SK-N-SH (cell line): ENCODE data around the gene DPF3. TPM values are rescaled to one million over a fixed set of nuclear protein-coding genes. Genes with fewer than 3 reads are reported as not detected.

Source experiments
- CTCF ChIA-PET: fragments of 300-600, 350-600 bp; formaldehyde crosslinking; extraction: SDS; loops from one replicate; lab custom pipeline; 2021; lab: Yijun Ruan, JAX
- POLR2A ChIA-PET: fragments of 350-600 bp; sonication (Branson Sonifier 250); formaldehyde crosslinking; extraction: SDS; loops from one replicate; lab custom pipeline; 2020; ENCODE audit warnings: antibody characterized with exemption, inconsistent platforms; lab: Yijun Ruan, JAX
- DNase-seq: peaks from one replicate; pipeline ENCODE4 v3.0.0; 2012
- H2AFZ ChIP-seq: fragments of 200-600 bp; sonication (generic); 2 replicates; pipeline ENCODE4 v1.8.1; 2016; ENCODE audit warnings: antibody characterized with exemption, mild to moderate bottlenecking, low read depth
- H3F3A ChIP-seq: fragments of 200-600 bp; sonication (generic); replicated peaks from 2 replicates; pipeline ENCODE3; 2016; ENCODE audit warnings: antibody characterized with exemption, mild to moderate bottlenecking; ENCODE audit not compliant: insufficient read depth
- H3K27ac ChIP-seq, 2 experiments: fragments of 200-500 bp in 1 of 2; fragments of 200-600 bp in 1 of 2; sonication (Bioruptor generic) in 1 of 2; sonication (generic), shearing (Covaris generic) in 1 of 2; 2 replicates each; pipeline versions ENCODE4 v1.5.1 to v1.6.1; 2014 to 2016; ENCODE audit warnings: low read depth in 2 of 2, inconsistent platforms in 1 of 2, low read length in 1 of 2, mild to moderate bottlenecking in 1 of 2, mixed read lengths in 1 of 2
- H3K27me3 ChIP-seq: fragments of 200-600 bp; sonication (generic), shearing (Covaris generic); 2 replicates; pipeline ENCODE4 v1.6.1; 2016; ENCODE audit warnings: mixed run types; ENCODE audit not compliant: insufficient read depth
- H3K36me3 ChIP-seq, 2 experiments: fragments of 200-500 bp in 1 of 2; fragments of 200-600 bp in 1 of 2; sonication (Bioruptor generic) in 1 of 2; sonication (generic) in 1 of 2; replicated peaks in 1 of 2; 2 replicates each; pipeline versions ENCODE3 to v1.5.1; 2014 to 2016; ENCODE audit warnings: low read length in 1 of 2, mild to moderate bottlenecking in 1 of 2; ENCODE audit not compliant: insufficient read depth in 2 of 2, control insufficient read depth in 1 of 2
- H3K4me1 ChIP-seq, 2 experiments: fragments of 200-500 bp in 1 of 2; fragments of 200-600 bp in 1 of 2; sonication (Bioruptor generic) in 1 of 2; sonication (generic), shearing (Covaris generic) in 1 of 2; 2 replicates each; pipeline versions ENCODE4 v1.5.1 to v1.6.1; 2014 to 2016; ENCODE audit warnings: low read depth in 1 of 2, low read length in 1 of 2, mixed run types in 1 of 2; ENCODE audit not compliant: insufficient read depth in 2 of 2, control insufficient read depth in 1 of 2
- H3K4me2 ChIP-seq: fragments of 200-600 bp; sonication (generic), shearing (Covaris generic); 2 replicates; pipeline ENCODE4 v1.6.1; 2017; ENCODE audit warnings: mixed run types
- H3K4me3 ChIP-seq, 2 experiments: fragments of 200-500 bp in 1 of 2; fragments of 200-600 bp in 1 of 2; sonication (Bioruptor generic) in 1 of 2; sonication (generic), shearing (Covaris generic) in 1 of 2; 2 replicates each; pipeline versions ENCODE4 v1.5.1 to v1.8.1; 2014 to 2016; ENCODE audit warnings: low read depth in 2 of 2, inconsistent platforms in 1 of 2, low read length in 1 of 2, mild to moderate bottlenecking in 1 of 2, mixed read lengths in 1 of 2, moderate library complexity in 1 of 2
- H3K79me2 ChIP-seq: fragments of 200-600 bp; sonication (generic); 2 replicates; pipeline ENCODE4 v1.8.1; 2017; ENCODE audit warnings: mild to moderate bottlenecking; ENCODE audit not compliant: insufficient read depth
- H3K9ac ChIP-seq: fragments of 200-600 bp; sonication (generic); 2 replicates; pipeline ENCODE4 v1.6.1; 2017; ENCODE audit warnings: mixed run types
- H3K9me2 ChIP-seq: fragments of 200-600 bp; sonication (generic); 2 replicates; pipeline ENCODE4 v1.6.1; 2017; ENCODE audit warnings: mixed run types
- H3K9me3 ChIP-seq: fragments of 200-600 bp; sonication (generic); 2 replicates; pipeline ENCODE4 v1.6.1; 2017; ENCODE audit warnings: mixed run types, mild to moderate bottlenecking, moderate library complexity
- H4K20me1 ChIP-seq: fragments of 200-600 bp; sonication (generic); 2 replicates; pipeline ENCODE4 v1.6.1; 2017; ENCODE audit warnings: mild to moderate bottlenecking, mixed run types; ENCODE audit not compliant: insufficient read depth
- CHD2 ChIP-seq: fragments of 150-350 bp; IDR thresholded peaks from 2 replicates; pipeline ENCODE4 v1.6.1; 2018; ENCODE audit warnings: low read length; ENCODE audit not compliant: partially characterized antibody
- CTCF ChIP-seq: fragments of 200-600 bp; sonication (generic); IDR thresholded peaks from 2 replicates; pipeline ENCODE4 v1.6.1; 2017; ENCODE audit warnings: antibody characterized with exemption, mild to moderate bottlenecking, moderate library complexity
- EP300 ChIP-seq, 2 experiments: IDR thresholded peaks; 2 replicates each; pipeline versions ENCODE4 v1.4.0 to v1.6.1; 2012; ENCODE audit warnings: borderline replicate concordance in 1 of 2, low read depth in 1 of 2, low read length in 1 of 2
- EZH2phosphoT487 ChIP-seq: fragments of 200-600 bp; sonication (generic); IDR thresholded peaks from 2 replicates; pipeline ENCODE4 v1.6.1; 2017; ENCODE audit warnings: low read depth, mixed run types, mild to moderate bottlenecking, antibody characterized with exemption, moderate library complexity, borderline replicate concordance
- FOXJ3 ChIP-seq: sonication (generic); formaldehyde crosslinking; IDR thresholded peaks from 2 replicates; pipeline ENCODE4 v1.5.1; 2020; ENCODE audit warnings: mild to moderate bottlenecking, missing genetic modification reagents
- PBX3 ChIP-seq: IDR thresholded peaks from 2 replicates; pipeline ENCODE4; 2012
- RCOR1 ChIP-seq: fragments of 150-350 bp; IDR thresholded peaks from 2 replicates; pipeline ENCODE4 v1.6.1; 2017; ENCODE audit warnings: antibody characterized with exemption, low read length
- TCF12 ChIP-seq: IDR thresholded peaks from 2 replicates; pipeline ENCODE4 v1.4.0; 2012
- USF1 ChIP-seq: IDR thresholded peaks from 2 replicates; pipeline ENCODE4 v1.4.0; 2012; ENCODE audit warnings: low read depth, borderline replicate concordance
- WGBS: methylation state at CpG from one replicate; pipeline ENCODE4 v1.1.6; 2017; ENCODE audit warnings: low lambda C conversion rate; 5-methylcytosine and 5-hydroxymethylcytosine counted together
- polyA plus RNA-seq, 3 experiments: library from polyadenylated mRNA; depleted of rRNA; stranded (reverse); fragments of >200 nt; gene quantifications; 2 replicates each; pipeline ENCODE4 v1.2.3, GENCODE V29; 2012
- TF ChIP-seq, protein P1 (sequence below): fragments of 150-350 bp; IDR thresholded peaks from 2 replicates; pipeline ENCODE4 v1.6.1; 2017; ENCODE audit warnings: antibody characterized with exemption, low read length, low read depth, borderline replicate concordance
- TF ChIP-seq, protein P2 (sequence below): fragments of 150-350 bp; IDR thresholded peaks from 2 replicates; pipeline ENCODE4 v1.6.1; 2016; ENCODE audit warnings: mild to moderate bottlenecking, low read depth, low read length

DPF3 gene
- polyA plus RNA-seq, 1 of the 3 experiments (the other 2 are of a cell fraction) = 2.8 TPM

DNA sequence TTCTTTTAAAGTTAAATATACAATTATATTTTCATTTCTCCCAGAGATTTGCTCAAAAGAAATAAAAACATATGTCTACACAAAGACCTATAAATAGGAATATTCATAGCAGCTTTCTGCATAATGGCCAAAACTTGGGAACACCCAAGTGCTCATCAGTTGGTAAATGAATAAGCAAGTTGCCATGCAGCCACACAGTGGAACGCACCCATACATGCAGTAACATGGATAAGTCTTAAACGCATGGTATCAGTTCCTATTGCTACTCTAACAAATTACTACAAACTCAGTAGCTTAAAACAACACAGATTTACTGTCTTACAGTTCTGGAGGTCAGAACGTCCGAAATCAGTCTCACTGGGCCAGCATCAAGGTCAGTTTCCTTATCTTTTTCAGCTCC lies 78.5 kb downstream of the DPF3 start:
- Histone ChIP-seq H4K20me1 (no peaks in the 10 kb centered on the region), H3K9me2 (no peaks in the 10 kb centered on the region), H3K4me1 (peaks cover 0 to 13% of the 10 kb centered on the region in 2 experiments; a peak in 1 of 4 replicates), H3K9ac (no peak overlapping the region), H3K27ac (no peak overlapping the region), H3K4me3 (no peak overlapping the region), H3K27me3 (no peaks in the 10 kb centered on the region), H3K9me3 (no peaks in the 10 kb centered on the region), H3K36me3 (no peaks in the 10 kb centered on the region), H3K4me2 (no peak overlapping the region), H3F3A (no peaks in the 10 kb centered on the region), H2AFZ (no peak overlapping the region), H3K79me2 (no peaks in the 10 kb centered on the region)
- ChIA-PET CTCF (no interaction called here), POLR2A (no interaction called here)
- WGBS = 30% methylated on average over 4 of the region's 4 CpGs
- TF ChIP-seq CTCF = no peak
- TF ChIP-seq, protein P1, sequence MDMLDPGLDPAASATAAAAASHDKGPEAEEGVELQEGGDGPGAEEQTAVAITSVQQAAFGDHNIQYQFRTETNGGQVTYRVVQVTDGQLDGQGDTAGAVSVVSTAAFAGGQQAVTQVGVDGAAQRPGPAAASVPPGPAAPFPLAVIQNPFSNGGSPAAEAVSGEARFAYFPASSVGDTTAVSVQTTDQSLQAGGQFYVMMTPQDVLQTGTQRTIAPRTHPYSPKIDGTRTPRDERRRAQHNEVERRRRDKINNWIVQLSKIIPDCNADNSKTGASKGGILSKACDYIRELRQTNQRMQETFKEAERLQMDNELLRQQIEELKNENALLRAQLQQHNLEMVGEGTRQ = no peak
- TF ChIP-seq EZH2phosphoT487 = no peak
- TF ChIP-seq FOXJ3 (CRISPR knock-in tag) = no peak
- TF ChIP-seq USF1 = no peak
- no peak for TF ChIP-seq TCF12
- TF ChIP-seq, protein P2, sequence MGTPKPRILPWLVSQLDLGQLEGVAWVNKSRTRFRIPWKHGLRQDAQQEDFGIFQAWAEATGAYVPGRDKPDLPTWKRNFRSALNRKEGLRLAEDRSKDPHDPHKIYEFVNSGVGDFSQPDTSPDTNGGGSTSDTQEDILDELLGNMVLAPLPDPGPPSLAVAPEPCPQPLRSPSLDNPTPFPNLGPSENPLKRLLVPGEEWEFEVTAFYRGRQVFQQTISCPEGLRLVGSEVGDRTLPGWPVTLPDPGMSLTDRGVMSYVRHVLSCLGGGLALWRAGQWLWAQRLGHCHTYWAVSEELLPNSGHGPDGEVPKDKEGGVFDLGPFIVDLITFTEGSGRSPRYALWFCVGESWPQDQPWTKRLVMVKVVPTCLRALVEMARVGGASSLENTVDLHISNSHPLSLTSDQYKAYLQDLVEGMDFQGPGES = no peak
- TF ChIP-seq RCOR1 = no peak
- no peak for TF ChIP-seq EP300 (IDR thresholded peaks at IDR 0.05; ENCODE audit: borderline replicate concordance in 1 of 2, low read depth in 1 of 2, low read length in 1 of 2)
- no peak for TF ChIP-seq PBX3
- TF ChIP-seq CHD2 = no peak
- DNase-seq = no peak
